IPS-20b (cell line): Measurements from ENCODE around the gene KMT5B.

Source experiments
- H3K27ac ChIP-seq: one replicate; pipeline ENCODE4 v1.5.1; 2013; ENCODE audit warnings: low read length
- H3K27me3 ChIP-seq: 2 replicates; pipeline ENCODE4 v1.6.1; 2013; ENCODE audit warnings: mild to moderate bottlenecking, low read length, inconsistent platforms; ENCODE audit not compliant: insufficient read depth
- H3K36me3 ChIP-seq: 2 replicates; pipeline ENCODE4 v1.6.1; 2013; ENCODE audit warnings: low read depth, mild to moderate bottlenecking, inconsistent platforms, low read length, moderate library complexity; ENCODE audit not compliant: insufficient read depth
- H3K4me1 ChIP-seq: 2 replicates; pipeline ENCODE4 v1.6.1; 2013; ENCODE audit warnings: mild to moderate bottlenecking, control low read depth, inconsistent platforms, low read length, moderate library complexity; ENCODE audit not compliant: insufficient read depth
- H3K4me3 ChIP-seq: 2 replicates; pipeline ENCODE4 v1.5.1; 2013; ENCODE audit warnings: mild to moderate bottlenecking, low read length, inconsistent platforms
- H3K9ac ChIP-seq: 2 replicates; pipeline ENCODE4 v1.6.1; 2013; ENCODE audit warnings: low read depth, mild to moderate bottlenecking, inconsistent platforms, low read length, moderate library complexity
- H3K9me3 ChIP-seq: 2 replicates; pipeline ENCODE4 v1.6.1; 2013; ENCODE audit warnings: mild to moderate bottlenecking, low read depth, low read length, inconsistent platforms; ENCODE audit not compliant: insufficient read depth

KMT5B gene

GRCh38 chr11:68213135-68213515 is at the start of gene KMT5B:
KMT5B (minus strand) TSS chr11:68213296; CDS start chr11:68190076, 23,220 bp downstream.
- peaks cover 11% of the 10 kb centered on the region; the same call in 1 of the 2 replicates for H3K4me1 ChIP-seq
- no peaks in the 10 kb centered on the region for H3K36me3 ChIP-seq
- H3K27ac ChIP-seq, result peak within 1 kb of the TSS; percentile 65
- H3K27me3 ChIP-seq, result peaks cover 9% of the 10 kb centered on the region
- H3K9ac ChIP-seq, result peak within 1 kb of the TSS; percentile 95
- peak within 1 kb of the TSS; percentile 99 for H3K4me3 ChIP-seq
- H3K9me3 ChIP-seq, result no peaks in the 10 kb centered on the region

DNA sequence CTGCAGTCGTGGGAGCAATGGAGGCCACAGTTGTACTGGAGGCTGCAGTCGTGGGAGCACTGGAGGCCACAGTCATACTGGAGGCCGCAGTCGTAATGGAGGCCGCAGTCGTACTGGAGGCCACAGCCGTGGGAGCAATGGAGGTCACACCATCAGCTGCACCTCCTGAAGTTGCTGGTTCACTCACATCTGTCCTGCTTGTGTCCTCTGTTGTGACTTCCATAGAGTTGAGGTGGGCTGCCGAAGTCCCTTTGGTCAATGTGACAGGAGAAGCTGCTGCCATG is 49.4 kb upstream of the KMT5B start:
- no peaks in the 10 kb centered on the region for H3K4me1 ChIP-seq
- no peaks in the 10 kb centered on the region for H3K9me3 ChIP-seq
- H3K27me3 ChIP-seq, result peaks cover 7% of the 10 kb centered on the region
- H3K27ac ChIP-seq, result no peak overlapping the region
- no peak overlapping the region for H3K9ac ChIP-seq
- no peak overlapping the region for H3K4me3 ChIP-seq
- H3K36me3 ChIP-seq, result peaks cover 66% of the 10 kb centered on the region

GRCh38 chr11:68261749-68262543 is 48.9 kb upstream of the KMT5B start:
- Histone ChIP-seq H3K9me3 (no peaks in the 10 kb centered on the region), H3K4me3 (no peak overlapping the region), H3K4me1 (no peaks in the 10 kb centered on the region), H3K9ac (no peak overlapping the region), H3K36me3 (peaks cover 60% of the 10 kb centered on the region), H3K27ac (no peak overlapping the region), H3K27me3 (peaks cover 7% of the 10 kb centered on the region)

- no peak overlapping the region for H3K9ac ChIP-seq
- H3K9me3 ChIP-seq, result no peaks in the 10 kb centered on the region
- H3K27me3 ChIP-seq, result peaks cover 7% of the 10 kb centered on the region
- peaks cover 8% of the 10 kb centered on the region; the same call in 1 of the 2 replicates for H3K4me1 ChIP-seq
- no peak overlapping the region for H3K27ac ChIP-seq
- H3K36me3 ChIP-seq, result peaks cover 51% of the 10 kb centered on the region
- H3K4me3 ChIP-seq, result no peak overlapping the region
Observed at GRCh38 chr11:68261006-68261405, 47.9 kb upstream of the KMT5B start.

DNA sequence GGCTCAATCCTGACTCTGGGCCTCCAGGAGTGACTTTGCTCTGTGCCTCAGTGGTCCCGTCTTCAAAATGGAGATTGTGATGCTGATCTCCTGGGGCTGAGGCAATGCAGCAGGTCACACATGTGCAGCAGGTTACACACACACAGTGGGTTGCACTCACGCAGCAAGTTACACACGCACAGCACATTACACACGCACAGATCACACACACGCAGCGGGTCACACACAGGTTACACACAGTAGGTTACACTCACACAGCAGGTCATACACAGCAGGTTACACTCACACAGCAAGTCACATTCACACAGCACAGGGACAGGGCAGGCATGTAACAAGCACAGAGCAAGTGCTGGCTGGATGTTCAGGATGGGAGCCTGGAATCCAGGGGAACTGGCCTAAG is 47.4 kb upstream of the KMT5B start:
- Histone ChIP-seq H3K27me3 (peaks cover 7% of the 10 kb centered on the region), H3K27ac (no peak overlapping the region), H3K4me3 (no peak overlapping the region), H3K9me3 (no peaks in the 10 kb centered on the region), H3K36me3 (peaks cover 46% of the 10 kb centered on the region), H3K9ac (no peak overlapping the region), H3K4me1 (peaks cover 8% of the 10 kb centered on the region; the same call in 1 of the 2 replicates)

- no peak overlapping the region for H3K27ac ChIP-seq
- no peak overlapping the region for H3K9ac ChIP-seq
- H3K4me1 ChIP-seq, result peaks cover 8% of the 10 kb centered on the region; the same call in 1 of the 2 replicates
- H3K9me3 ChIP-seq, result no peaks in the 10 kb centered on the region
- peaks cover 7% of the 10 kb centered on the region for H3K27me3 ChIP-seq
- H3K36me3 ChIP-seq, result peaks cover 38% of the 10 kb centered on the region
- no peak overlapping the region for H3K4me3 ChIP-seq
Observed at GRCh38 chr11:68259122-68259959, 46.2 kb upstream of the KMT5B start.

- no peaks in the 10 kb centered on the region for H3K9me3 ChIP-seq
- peaks cover 7% of the 10 kb centered on the region for H3K27me3 ChIP-seq
- no peak overlapping the region for H3K27ac ChIP-seq
- no peak overlapping the region for H3K9ac ChIP-seq
- peaks cover 8% of the 10 kb centered on the region; the same call in 1 of the 2 replicates for H3K4me1 ChIP-seq
- H3K36me3 ChIP-seq, result peaks cover 30% of the 10 kb centered on the region
- H3K4me3 ChIP-seq, result no peak overlapping the region
Observed at GRCh38 chr11:68258363-68258765, 45.3 kb upstream of the KMT5B start.

- peaks cover 7% of the 10 kb centered on the region for H3K27me3 ChIP-seq
- H3K36me3 ChIP-seq, result peaks cover 23% of the 10 kb centered on the region
- no peaks in the 10 kb centered on the region for H3K9me3 ChIP-seq
- H3K4me1 ChIP-seq, result peaks cover 8% of the 10 kb centered on the region; the same call in 1 of the 2 replicates
- no peak overlapping the region for H3K9ac ChIP-seq
- no peak overlapping the region for H3K4me3 ChIP-seq
- H3K27ac ChIP-seq, result no peak overlapping the region
Observed at GRCh38 chr11:68257477-68258362, 44.6 kb upstream of the KMT5B start.

GRCh38 chr11:68256331-68256741 is 43.2 kb upstream of the KMT5B start:
- no peak overlapping the region for H3K4me3 ChIP-seq
- no peak overlapping the region for H3K9ac ChIP-seq
- no peaks in the 10 kb centered on the region for H3K9me3 ChIP-seq
- H3K36me3 ChIP-seq, result peaks cover 9% of the 10 kb centered on the region
- no peak overlapping the region for H3K27ac ChIP-seq
- peaks cover 7% of the 10 kb centered on the region for H3K27me3 ChIP-seq
- H3K4me1 ChIP-seq, result peaks cover 8% of the 10 kb centered on the region; the same call in 1 of the 2 replicates

GRCh38 chr11:68255526-68255925 is 42.4 kb upstream of the KMT5B start:
- no peak overlapping the region for H3K9ac ChIP-seq
- H3K27me3 ChIP-seq, result peaks cover 7% of the 10 kb centered on the region
- H3K4me3 ChIP-seq, result no peak overlapping the region
- H3K4me1 ChIP-seq, result peaks cover 8% of the 10 kb centered on the region; the same call in 1 of the 2 replicates
- 0 out of 2 replicates have a peak, but pooled peaks cover 2% of the 10 kb centered on the region for H3K36me3 ChIP-seq
- H3K9me3 ChIP-seq, result no peaks in the 10 kb centered on the region
- no peak overlapping the region for H3K27ac ChIP-seq

DNA sequence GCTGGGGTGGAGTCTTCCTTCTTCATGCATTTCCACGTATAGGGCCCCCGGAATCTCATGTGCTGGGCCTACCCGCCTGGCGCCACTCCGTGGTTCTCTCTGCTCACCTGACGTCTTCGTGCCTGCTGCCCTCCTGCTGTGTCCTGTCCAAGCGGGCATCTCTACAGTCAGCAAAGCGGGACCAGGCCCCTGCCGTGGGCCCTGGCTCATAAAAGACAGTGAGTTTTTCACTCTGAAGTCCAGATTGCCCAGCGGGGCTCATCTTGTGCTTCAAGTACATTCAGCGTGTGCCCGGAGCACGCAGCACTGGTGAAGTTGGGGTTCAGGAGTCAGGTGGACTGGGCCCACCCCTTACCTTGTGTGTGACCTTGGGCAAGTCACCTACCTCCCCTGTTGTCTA is 41.3 kb upstream of the KMT5B start:
- peaks cover 8% of the 10 kb centered on the region; the same call in 1 of the 2 replicates for H3K4me1 ChIP-seq
- H3K4me3 ChIP-seq, result no peak overlapping the region
- peaks cover 7% of the 10 kb centered on the region for H3K27me3 ChIP-seq
- H3K27ac ChIP-seq, result no peak overlapping the region
- H3K9me3 ChIP-seq, result no peaks in the 10 kb centered on the region
- no peaks in the 10 kb centered on the region for H3K36me3 ChIP-seq
- H3K9ac ChIP-seq, result no peak overlapping the region
